Central memory CD8-positive, alpha-beta T cell (primary cell): Measurements from ENCODE around the gene CDH12.
"Not testable (repeated sequence)": the region's sequence is repeated elsewhere in the genome, so short reads cannot be mapped to it uniquely, and the experiment has no call there.

Experiments used
- ATAC-seq: fragments of 150-1000 bp; cut with Tn5 transposase; replicated peaks from 2 replicates; pipeline ENCODE4 v1.10.0; 2022; ENCODE audit warnings: mild to moderate bottlenecking, moderate FRiP score, moderate number of reproducible peaks; ENCODE audit not compliant: poor library complexity, severe bottlenecking; ENCODE audit errors: extremely low read depth
- DNase-seq, 2 donors: peaks; one replicate each; pipeline ENCODE4 v3.0.0; 2021; ENCODE audit warnings: low spot score in 2 of 2
- H3K27ac Mint-ChIP-seq: one replicate; pipeline ENCODE4 v1.8.0; 2022; ENCODE audit warnings: low read depth, mild to moderate bottlenecking, moderate library complexity, mixed read lengths
- H3K27me3 Mint-ChIP-seq: one replicate; pipeline ENCODE4 v1.8.0; 2022; ENCODE audit warnings: mixed read lengths
- H3K36me3 Mint-ChIP-seq: one replicate; pipeline ENCODE4 v1.8.0; 2022; ENCODE audit warnings: mild to moderate bottlenecking, moderate library complexity, mixed read lengths; ENCODE audit not compliant: insufficient read depth
- H3K4me1 Mint-ChIP-seq: one replicate; pipeline ENCODE4 v1.8.0; 2022; ENCODE audit warnings: mixed read lengths
- H3K4me3 Mint-ChIP-seq: one replicate; pipeline ENCODE4 v1.8.0; 2022; ENCODE audit warnings: mild to moderate bottlenecking, moderate library complexity, mixed read lengths
- H3K9me3 Mint-ChIP-seq: one replicate; pipeline ENCODE4 v1.8.0; 2022; ENCODE audit warnings: mixed read lengths

Gene CDH12

GRCh38 chr5:22625451-22625850 lies 227.7 kb downstream of the CDH12 start:
- no peaks in the 10 kb centered on the region for H3K4me1 Mint-ChIP-seq
- no peak overlapping the region for H3K27ac Mint-ChIP-seq

GRCh38 chr5:22621084-22621483 lies 232.1 kb downstream of the CDH12 start:
- Mint-ChIP-seq H3K36me3 (no peaks in the 10 kb centered on the region), H3K4me3 (no peak overlapping the region), H3K9me3 (peaks cover 11% of the 10 kb centered on the region), H3K27ac (no peak overlapping the region), H3K27me3 (no peaks in the 10 kb centered on the region), H3K4me1 (no peaks in the 10 kb centered on the region)
- DNase-seq (no peak), ATAC-seq (no peak)

More at GRCh38 chr5:22625451-22625850, 227.7 kb downstream of the CDH12 start:
- Mint-ChIP-seq H3K27me3 (no peaks in the 10 kb centered on the region), H3K4me3 (no peak overlapping the region), H3K36me3 (no peaks in the 10 kb centered on the region), H3K9me3 (peaks cover 23% of the 10 kb centered on the region)
- no peak for ATAC-seq
- no peak for DNase-seq

- Mint-ChIP-seq H3K9me3 (peaks cover 36% of the 10 kb centered on the region), H3K36me3 (no peaks in the 10 kb centered on the region), H3K27me3 (no peaks in the 10 kb centered on the region), H3K4me1 (no peaks in the 10 kb centered on the region), H3K4me3 (no peak overlapping the region), H3K27ac (no peak overlapping the region)
- no peak for DNase-seq
- ATAC-seq, result no peak
Measured at GRCh38 chr5:22615964-22616363, 237.2 kb downstream of the CDH12 start.

GRCh38 chr5:22614486-22615094 lies 238.6 kb downstream of the CDH12 start:
- no peaks in the 10 kb centered on the region for H3K4me1 Mint-ChIP-seq
- ATAC-seq (no peak), DNase-seq (no peak)
- H3K36me3 Mint-ChIP-seq, result no peaks in the 10 kb centered on the region
- peaks cover 38% of the 10 kb centered on the region for H3K9me3 Mint-ChIP-seq
- H3K4me3 Mint-ChIP-seq, result no peak overlapping the region
- no peak overlapping the region for H3K27ac Mint-ChIP-seq
- no peaks in the 10 kb centered on the region for H3K27me3 Mint-ChIP-seq

GRCh38 chr5:22612928-22613327 lies 240.2 kb downstream of the CDH12 start:
- Mint-ChIP-seq H3K27me3 (no peaks in the 10 kb centered on the region), H3K4me1 (no peaks in the 10 kb centered on the region), H3K36me3 (no peaks in the 10 kb centered on the region), H3K9me3 (peaks cover 33% of the 10 kb centered on the region), H3K4me3 (no peak overlapping the region), H3K27ac (no peak overlapping the region)
- ATAC-seq, result no peak
- DNase-seq, result no peak

- Mint-ChIP-seq H3K4me3 (no peak overlapping the region), H3K4me1 (no peaks in the 10 kb centered on the region), H3K9me3 (peaks cover 43% of the 10 kb centered on the region), H3K27me3 (no peaks in the 10 kb centered on the region), H3K36me3 (no peaks in the 10 kb centered on the region), H3K27ac (no peak overlapping the region)
- no peak for DNase-seq
- ATAC-seq, result no peak
Measured at GRCh38 chr5:22611327-22611726, 241.8 kb downstream of the CDH12 start.

GRCh38 chr5:22607498-22607897 lies 245.6 kb downstream of the CDH12 start:
- not testable (repeated sequence) for H3K27me3 Mint-ChIP-seq, H3K4me1 Mint-ChIP-seq, H3K36me3 Mint-ChIP-seq, H3K4me3 Mint-ChIP-seq, ATAC-seq, H3K27ac Mint-ChIP-seq, DNase-seq
- H3K9me3 Mint-ChIP-seq, result peaks cover 36% of the 10 kb centered on the region

GRCh38 chr5:22605473-22605872 lies 247.7 kb downstream of the CDH12 start:
- Mint-ChIP-seq H3K4me1 (no peaks in the 10 kb centered on the region), H3K27me3 (no peaks in the 10 kb centered on the region), H3K9me3 (peaks cover 22% of the 10 kb centered on the region), H3K27ac (no peak overlapping the region), H3K36me3 (no peaks in the 10 kb centered on the region), H3K4me3 (no peak overlapping the region)
- DNase-seq (no peak), ATAC-seq (no peak)

GRCh38 chr5:22604711-22605110 lies 248.4 kb downstream of the CDH12 start:
- H3K9me3 Mint-ChIP-seq, result peaks cover 22% of the 10 kb centered on the region
- H3K27ac Mint-ChIP-seq, result no peak overlapping the region
- H3K4me1 Mint-ChIP-seq, result no peaks in the 10 kb centered on the region
- no peaks in the 10 kb centered on the region for H3K27me3 Mint-ChIP-seq
- no peak overlapping the region for H3K4me3 Mint-ChIP-seq
- no peak for ATAC-seq
- no peak for DNase-seq
- H3K36me3 Mint-ChIP-seq, result no peaks in the 10 kb centered on the region

- no peaks in the 10 kb centered on the region for H3K27me3 Mint-ChIP-seq
- DNase-seq (no peak), ATAC-seq (no peak)
- no peaks in the 10 kb centered on the region for H3K4me1 Mint-ChIP-seq
- peaks cover 30% of the 10 kb centered on the region for H3K9me3 Mint-ChIP-seq
- H3K27ac Mint-ChIP-seq, result no peak overlapping the region
- no peak overlapping the region for H3K4me3 Mint-ChIP-seq
- peaks cover 2% of the 10 kb centered on the region for H3K36me3 Mint-ChIP-seq
Measured at GRCh38 chr5:22598796-22599195, 254.3 kb downstream of the CDH12 start.

- Mint-ChIP-seq H3K4me1 (no peaks in the 10 kb centered on the region), H3K9me3 (peaks cover 29% of the 10 kb centered on the region), H3K36me3 (peaks cover 2% of the 10 kb centered on the region), H3K4me3 (no peak overlapping the region), H3K27ac (no peak overlapping the region), H3K27me3 (no peaks in the 10 kb centered on the region)
- ATAC-seq (no peak), DNase-seq (no peak)
Measured at GRCh38 chr5:22596404-22596970, 256.7 kb downstream of the CDH12 start.

GRCh38 chr5:22594491-22594890 lies 258.7 kb downstream of the CDH12 start:
- Mint-ChIP-seq H3K4me1 (no peaks in the 10 kb centered on the region), H3K4me3 (no peak overlapping the region), H3K27ac (no peak overlapping the region), H3K36me3 (peaks cover 2% of the 10 kb centered on the region), H3K9me3 (peaks cover 32% of the 10 kb centered on the region), H3K27me3 (no peaks in the 10 kb centered on the region)
- DNase-seq (no peak), ATAC-seq (no peak)

GRCh38 chr5:22593592-22593991 lies 259.6 kb downstream of the CDH12 start:
- ATAC-seq (no peak), DNase-seq (no peak)
- H3K27ac Mint-ChIP-seq, result no peak overlapping the region
- peaks cover 2% of the 10 kb centered on the region for H3K36me3 Mint-ChIP-seq
- H3K4me3 Mint-ChIP-seq, result no peak overlapping the region
- no peaks in the 10 kb centered on the region for H3K27me3 Mint-ChIP-seq
- peaks cover 40% of the 10 kb centered on the region for H3K9me3 Mint-ChIP-seq
- H3K4me1 Mint-ChIP-seq, result no peaks in the 10 kb centered on the region
